ENCODE measurements around the gene TMEM87B.

The TMEM87B gene

DNA sequence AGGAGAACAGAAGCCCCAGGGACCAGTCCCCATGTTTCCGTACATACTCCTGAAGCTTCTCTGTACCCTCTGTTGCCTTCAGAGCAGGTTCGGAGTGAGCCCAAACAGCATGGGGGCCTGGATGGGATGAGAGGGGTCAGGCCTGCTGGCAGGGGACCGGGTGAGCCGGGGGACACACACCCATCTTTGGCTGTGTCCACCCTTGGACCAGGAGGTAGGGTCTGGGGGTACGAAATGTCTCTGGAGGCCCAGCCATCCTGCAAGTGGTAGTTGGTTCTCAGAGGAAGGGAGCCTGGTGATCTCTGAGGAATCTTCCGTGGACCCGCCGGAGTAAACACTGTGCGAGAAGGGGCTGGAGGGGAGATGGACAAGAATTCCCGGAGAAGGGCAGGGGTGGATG, 98.4 kb downstream of the TMEM87B start:
- H3K27ac ChIP-seq (ENCODE audit: low read length) = no peak overlapping the region
- no peak overlapping the region for H3K4me3 ChIP-seq (ENCODE audit: low read length)
- H2AFZ ChIP-seq (ENCODE audit: low read length) = no peak overlapping the region
- no peaks in the 10 kb centered on the region for H3F3A ChIP-seq (ENCODE audit: insufficient read depth, low read length)
- TF ChIP-seq EZH2 (optimal IDR thresholded peaks at IDR 0.05; ENCODE audit: low read depth, low read length) = no peak
- no peak for TF ChIP-seq EZH2phosphoT487 (IDR thresholded peaks at IDR 0.05; ENCODE audit: low read length)
- TF ChIP-seq, protein P1, sequence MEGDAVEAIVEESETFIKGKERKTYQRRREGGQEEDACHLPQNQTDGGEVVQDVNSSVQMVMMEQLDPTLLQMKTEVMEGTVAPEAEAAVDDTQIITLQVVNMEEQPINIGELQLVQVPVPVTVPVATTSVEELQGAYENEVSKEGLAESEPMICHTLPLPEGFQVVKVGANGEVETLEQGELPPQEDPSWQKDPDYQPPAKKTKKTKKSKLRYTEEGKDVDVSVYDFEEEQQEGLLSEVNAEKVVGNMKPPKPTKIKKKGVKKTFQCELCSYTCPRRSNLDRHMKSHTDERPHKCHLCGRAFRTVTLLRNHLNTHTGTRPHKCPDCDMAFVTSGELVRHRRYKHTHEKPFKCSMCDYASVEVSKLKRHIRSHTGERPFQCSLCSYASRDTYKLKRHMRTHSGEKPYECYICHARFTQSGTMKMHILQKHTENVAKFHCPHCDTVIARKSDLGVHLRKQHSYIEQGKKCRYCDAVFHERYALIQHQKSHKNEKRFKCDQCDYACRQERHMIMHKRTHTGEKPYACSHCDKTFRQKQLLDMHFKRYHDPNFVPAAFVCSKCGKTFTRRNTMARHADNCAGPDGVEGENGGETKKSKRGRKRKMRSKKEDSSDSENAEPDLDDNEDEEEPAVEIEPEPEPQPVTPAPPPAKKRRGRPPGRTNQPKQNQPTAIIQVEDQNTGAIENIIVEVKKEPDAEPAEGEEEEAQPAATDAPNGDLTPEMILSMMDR (IDR thresholded peaks at IDR 0.05; ENCODE audit: low read length) = no peak
- H3K9ac ChIP-seq (ENCODE audit: low read length) = no peak overlapping the region
- no peaks in the 10 kb centered on the region for H3K27me3 ChIP-seq (replicated peaks; ENCODE audit: insufficient read depth, low read length)
- H3K36me3 ChIP-seq (replicated peaks; ENCODE audit: insufficient read depth, low read length) = no peaks in the 10 kb centered on the region
- no peak for DNase-seq
- H3K4me1 ChIP-seq (ENCODE audit: low read length) = no peaks in the 10 kb centered on the region
- H3K79me2 ChIP-seq (ENCODE audit: low read length) = no peaks in the 10 kb centered on the region
- no peaks in the 10 kb centered on the region for H3K9me3 ChIP-seq (replicated peaks; ENCODE audit: insufficient read depth, low read length)
- no peak overlapping the region for H3K4me2 ChIP-seq (ENCODE audit: low read depth, low read length)
- H4K20me1 ChIP-seq (ENCODE audit: insufficient read depth, low read length) = no peaks in the 10 kb centered on the region
- no peaks in the 10 kb centered on the region for H3K9me2 ChIP-seq (replicated peaks; ENCODE audit: insufficient read depth, low read length)

DNA sequence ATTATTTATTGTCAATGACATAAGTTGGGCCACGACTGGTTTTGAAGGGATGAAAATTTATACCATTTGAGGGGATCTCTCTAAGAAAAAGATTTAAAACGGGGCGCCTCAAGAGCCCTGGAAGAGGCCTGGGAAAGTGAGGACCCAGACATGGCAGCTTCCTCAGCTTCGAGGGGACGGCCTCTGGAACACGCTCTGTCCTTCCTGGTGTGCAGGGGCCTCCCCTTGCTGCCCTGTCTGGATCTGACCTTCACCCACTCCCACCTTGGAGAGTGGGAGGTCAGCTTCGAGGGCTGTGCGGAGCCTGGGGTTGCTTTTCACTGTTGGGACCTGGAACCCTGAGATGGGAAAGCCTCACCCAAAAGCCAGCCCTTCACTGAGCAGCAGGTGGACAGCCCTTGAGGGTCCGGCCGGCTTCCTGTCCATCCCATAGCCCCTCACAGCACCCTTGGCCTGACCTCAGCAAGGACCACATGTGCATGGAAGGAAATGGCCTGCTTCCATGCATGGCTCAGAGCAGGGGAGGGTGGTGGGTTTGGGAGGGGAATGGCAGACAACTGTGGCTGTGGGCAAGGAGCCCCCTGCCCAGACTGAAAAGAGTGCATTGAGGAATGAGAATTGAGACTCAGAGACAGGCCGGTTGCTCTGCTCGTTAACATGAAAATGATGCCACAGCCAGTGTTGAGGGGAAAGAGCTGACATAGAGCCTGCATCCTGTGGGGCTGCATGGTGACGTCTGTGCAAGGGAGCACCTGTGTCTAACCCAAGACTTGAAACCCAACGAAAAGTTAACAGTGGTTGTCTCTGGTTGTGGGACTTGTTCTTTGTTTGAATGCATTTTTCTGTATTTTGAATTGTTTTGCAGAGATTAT, 99.4 kb downstream of the TMEM87B start:
- Histone ChIP-seq H3K4me1 (ENCODE audit: low read length) (no peaks in the 10 kb centered on the region), H3K9me3 (replicated peaks; ENCODE audit: insufficient read depth, low read length) (no peaks in the 10 kb centered on the region), H3K4me3 (ENCODE audit: low read length) (no peak overlapping the region), H4K20me1 (ENCODE audit: insufficient read depth, low read length) (no peaks in the 10 kb centered on the region), H3K9me2 (replicated peaks; ENCODE audit: insufficient read depth, low read length) (no peaks in the 10 kb centered on the region), H2AFZ (ENCODE audit: low read length) (no peak overlapping the region), H3K27ac (ENCODE audit: low read length) (no peak overlapping the region), H3K27me3 (replicated peaks; ENCODE audit: insufficient read depth, low read length) (no peaks in the 10 kb centered on the region), H3K9ac (ENCODE audit: low read length) (no peak overlapping the region), H3F3A (ENCODE audit: insufficient read depth, low read length) (no peaks in the 10 kb centered on the region), H3K4me2 (ENCODE audit: low read depth, low read length) (no peak overlapping the region), H3K36me3 (replicated peaks; ENCODE audit: insufficient read depth, low read length) (no peaks in the 10 kb centered on the region), H3K79me2 (ENCODE audit: low read length) (no peaks in the 10 kb centered on the region)
- TF ChIP-seq, protein P1 (IDR thresholded peaks at IDR 0.05; ENCODE audit: low read length) = no peak
- TF ChIP-seq EZH2phosphoT487 (IDR thresholded peaks at IDR 0.05; ENCODE audit: low read length) (no peak), EZH2 (optimal IDR thresholded peaks at IDR 0.05; ENCODE audit: low read depth, low read length) (no peak)
- no peak for DNase-seq

DNA sequence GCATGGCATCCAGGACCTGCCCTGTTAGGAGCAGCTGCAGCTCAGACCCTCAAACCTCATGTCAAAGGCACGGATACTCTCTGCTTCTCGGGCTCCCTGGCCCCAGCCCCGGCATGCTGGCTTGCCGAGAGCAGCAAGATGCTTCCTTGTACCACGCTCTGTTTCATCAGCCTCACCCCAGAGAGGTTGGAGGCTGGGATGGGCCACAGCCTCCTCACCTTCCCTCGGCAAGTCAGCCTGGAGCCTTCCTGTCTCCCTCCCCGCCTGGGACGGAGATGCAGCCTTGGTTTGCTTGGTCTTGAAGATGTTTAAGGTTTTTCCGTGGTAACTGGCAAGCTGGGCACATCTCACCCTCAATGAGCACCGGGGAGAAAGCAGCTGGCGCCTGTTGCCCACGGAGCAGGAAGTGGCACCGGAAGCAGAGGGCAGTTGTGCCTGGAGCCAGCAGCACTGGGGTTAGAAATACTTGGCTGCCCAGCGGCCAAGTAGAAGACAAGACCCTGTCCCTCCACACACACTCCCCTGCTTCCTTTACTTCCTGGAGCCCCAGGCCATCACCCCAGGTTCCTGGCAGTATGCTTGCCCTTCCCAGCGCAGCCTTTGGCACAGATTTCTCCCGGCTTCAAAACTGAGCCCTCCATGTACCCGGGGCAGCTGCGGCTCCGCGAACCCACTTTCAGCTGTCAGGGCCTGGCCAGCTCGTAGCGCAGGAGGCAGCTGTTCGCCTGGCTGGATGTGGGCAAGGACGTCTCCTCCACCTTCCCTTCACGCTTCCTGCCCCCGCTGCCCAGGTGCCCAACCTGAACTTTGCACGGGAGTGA, 100.5 kb downstream of the TMEM87B start:
- no peaks in the 10 kb centered on the region for H4K20me1 ChIP-seq (ENCODE audit: insufficient read depth, low read length)
- no peaks in the 10 kb centered on the region for H3K79me2 ChIP-seq (ENCODE audit: low read length)
- TF ChIP-seq EZH2phosphoT487 (IDR thresholded peaks at IDR 0.05; ENCODE audit: low read length) (no peak), EZH2 (optimal IDR thresholded peaks at IDR 0.05; ENCODE audit: low read depth, low read length) (no peak)
- TF ChIP-seq, protein P1 (IDR thresholded peaks at IDR 0.05; ENCODE audit: low read length) = no peak
- H3K4me3 ChIP-seq (ENCODE audit: low read length) = no peak overlapping the region
- H2AFZ ChIP-seq (ENCODE audit: low read length) = no peak overlapping the region; the same call in 1 of the 2 replicates
- no peaks in the 10 kb centered on the region for H3K27me3 ChIP-seq (replicated peaks; ENCODE audit: insufficient read depth, low read length)
- no peaks in the 10 kb centered on the region for H3K4me1 ChIP-seq (ENCODE audit: low read length)
- DNase-seq = no peak
- no peaks in the 10 kb centered on the region for H3K36me3 ChIP-seq (replicated peaks; ENCODE audit: insufficient read depth, low read length)
- no peak overlapping the region for H3K4me2 ChIP-seq (ENCODE audit: low read depth, low read length)
- H3K27ac ChIP-seq (ENCODE audit: low read length) = no peak overlapping the region
- H3K9me3 ChIP-seq (replicated peaks; ENCODE audit: insufficient read depth, low read length) = no peaks in the 10 kb centered on the region
- H3F3A ChIP-seq (ENCODE audit: insufficient read depth, low read length) = no peaks in the 10 kb centered on the region
- H3K9me2 ChIP-seq (replicated peaks; ENCODE audit: insufficient read depth, low read length) = no peaks in the 10 kb centered on the region
- H3K9ac ChIP-seq (ENCODE audit: low read length) = no peak overlapping the region

Measured in MM.1S (cell line).